ENCODE data around the gene SHCBP1.
A peak's percentile ranks its signal among the peaks of the same experiment; 100 is the strongest.

The SHCBP1 gene

GRCh38 chr16:46613352-46613751 is 7.8 kb downstream of the SHCBP1 start:
- DNase-seq = no peak

GRCh38 chr16:46612121-46612520 is 9.1 kb downstream of the SHCBP1 start:
- no peak for DNase-seq

DNA sequence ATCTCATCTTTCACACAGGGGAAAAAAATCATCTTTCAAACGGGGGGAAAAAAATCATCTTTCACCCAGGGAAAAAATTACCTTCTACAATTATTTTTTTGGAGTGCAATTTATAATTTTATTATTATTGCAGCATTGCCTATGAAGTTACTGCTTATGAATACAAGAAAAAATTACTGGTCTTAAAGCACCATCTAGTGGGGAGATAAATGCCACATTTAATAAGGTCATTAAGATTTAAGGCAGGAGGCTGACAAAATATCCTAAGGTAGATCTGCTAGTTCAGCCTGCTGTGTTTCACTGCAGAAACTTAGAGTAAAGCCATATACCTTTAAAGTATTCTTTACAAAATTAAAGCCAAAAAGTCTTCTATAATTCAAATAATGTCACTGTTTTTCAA is 13.7 kb downstream of the SHCBP1 start:
- DNase-seq = no peak

- DNase-seq = no peak
Observed at GRCh38 chr16:46606231-46606630, 14.9 kb downstream of the SHCBP1 start.

- DNase-seq = no peak
Observed at GRCh38 chr16:46591257-46591656, 29.9 kb downstream of the SHCBP1 start.

DNA sequence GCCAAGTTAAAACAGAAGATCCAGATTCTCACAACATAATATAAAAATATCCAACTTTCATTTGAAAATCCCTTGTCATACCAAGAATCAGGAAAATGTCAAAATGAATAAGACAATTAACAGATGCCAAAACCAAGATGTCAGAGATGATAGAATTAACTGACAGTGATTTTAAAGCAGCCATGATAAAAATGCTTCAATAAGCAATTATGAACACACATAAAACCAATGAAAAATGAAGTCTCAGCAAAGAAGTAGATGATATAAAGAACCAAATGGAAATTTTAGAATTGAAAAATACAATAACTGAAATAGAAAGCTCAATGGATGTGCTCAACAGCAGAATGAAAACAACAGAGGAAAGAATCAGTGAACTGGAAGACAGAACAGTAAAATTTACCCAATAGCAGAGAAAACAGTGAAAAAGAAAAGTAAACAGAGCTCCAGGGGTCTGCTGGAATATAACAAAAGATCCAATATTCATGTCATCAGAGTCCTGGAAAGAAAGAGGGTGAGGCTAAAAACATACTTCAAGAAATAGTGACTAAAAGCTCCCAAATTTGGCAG is 35.1 kb downstream of the SHCBP1 start:
- no peak for DNase-seq

GRCh38 chr16:46583036-46583435 is 38.1 kb downstream of the SHCBP1 start:
- DNase-seq = no peak

DNA sequence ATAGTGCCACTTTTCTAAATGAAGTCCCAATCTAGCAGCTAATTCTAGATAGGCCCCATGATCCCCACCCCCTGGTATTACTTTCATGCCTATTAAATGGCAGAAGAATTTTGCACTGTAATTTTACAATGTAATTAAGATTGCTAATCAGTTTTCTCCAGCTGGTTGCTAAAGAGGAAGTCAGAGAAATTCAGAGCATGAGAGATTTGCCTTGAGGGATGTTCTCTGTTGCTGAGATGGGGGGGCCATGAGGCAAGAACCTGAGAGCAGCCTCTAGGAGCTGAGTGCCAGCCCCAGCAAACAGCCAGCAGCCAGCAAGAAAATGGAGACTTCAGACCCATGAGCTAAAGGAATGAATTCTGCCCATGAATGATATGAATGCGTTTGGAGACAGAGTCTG is 38.9 kb downstream of the SHCBP1 start:
- no peak for DNase-seq

DNA sequence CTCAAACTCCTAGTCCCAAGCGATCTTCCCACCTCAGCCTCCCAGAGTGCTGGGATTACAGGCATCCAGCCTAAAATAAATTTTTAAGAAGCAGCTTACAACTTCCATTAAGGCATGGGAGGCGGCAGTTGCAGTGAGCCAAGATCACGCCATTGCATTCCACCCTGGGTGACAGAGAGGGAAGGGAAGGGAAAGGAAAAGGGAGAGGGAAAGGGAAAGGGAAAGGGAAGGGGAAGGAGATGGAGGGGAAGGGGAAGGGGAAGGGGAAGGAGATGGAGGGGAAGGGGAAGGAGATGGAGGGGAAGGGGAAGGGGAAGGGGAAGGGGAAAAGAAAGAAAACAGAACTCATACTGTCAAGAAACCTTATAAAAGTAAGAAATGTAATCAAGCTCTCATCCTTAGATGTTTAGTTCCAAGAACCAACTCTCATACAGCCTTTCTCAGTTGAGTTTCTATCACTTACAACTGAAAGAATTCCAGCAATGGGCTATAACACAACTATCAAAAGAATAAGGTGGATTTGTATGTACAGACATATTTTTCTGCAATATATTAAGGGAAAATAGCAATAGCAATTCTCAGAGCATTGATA is 43.1 kb downstream of the SHCBP1 start:
- DNase-seq = no peak

- no peak for DNase-seq
Observed at GRCh38 chr16:46573834-46574159, 47.4 kb downstream of the SHCBP1 start.

GRCh38 chr16:46573008-46573833 is 48.0 kb downstream of the SHCBP1 start:
- DNase-seq = no peak

DNA sequence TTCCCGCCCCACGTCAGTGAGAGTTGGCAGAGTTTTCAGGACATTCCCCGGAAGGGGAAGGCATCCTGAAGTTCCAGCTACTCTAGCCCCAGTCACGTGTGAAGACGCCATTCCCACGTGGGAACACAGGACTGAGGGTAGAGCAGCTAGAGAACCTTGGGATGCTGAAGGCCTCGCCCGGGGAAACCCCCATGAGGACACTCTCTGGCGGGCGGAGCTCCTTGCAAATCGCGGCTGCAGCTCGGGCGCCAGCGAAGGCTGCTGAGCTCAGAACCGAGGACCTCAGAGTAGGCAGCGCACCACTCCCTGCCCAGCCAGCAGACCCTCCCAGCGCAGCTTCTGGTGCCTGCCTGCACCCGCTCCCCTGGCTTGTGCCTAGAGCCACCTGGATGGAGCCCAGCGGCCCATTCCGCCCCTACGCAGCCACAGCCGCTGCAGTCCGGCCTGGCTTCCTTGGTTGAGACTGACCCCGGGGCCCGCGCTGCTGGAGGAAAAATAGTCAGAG is 51.9 kb downstream of the SHCBP1 start:
- no peak for DNase-seq

- no peak for DNase-seq
Observed at GRCh38 chr16:46568472-46569230, 52.5 kb downstream of the SHCBP1 start.

GRCh38 chr16:46562979-46563378 is 58.2 kb downstream of the SHCBP1 start:
- no peak for DNase-seq

- DNase-seq = no peak
Observed at GRCh38 chr16:46558018-46558417, 63.2 kb downstream of the SHCBP1 start.

DNA sequence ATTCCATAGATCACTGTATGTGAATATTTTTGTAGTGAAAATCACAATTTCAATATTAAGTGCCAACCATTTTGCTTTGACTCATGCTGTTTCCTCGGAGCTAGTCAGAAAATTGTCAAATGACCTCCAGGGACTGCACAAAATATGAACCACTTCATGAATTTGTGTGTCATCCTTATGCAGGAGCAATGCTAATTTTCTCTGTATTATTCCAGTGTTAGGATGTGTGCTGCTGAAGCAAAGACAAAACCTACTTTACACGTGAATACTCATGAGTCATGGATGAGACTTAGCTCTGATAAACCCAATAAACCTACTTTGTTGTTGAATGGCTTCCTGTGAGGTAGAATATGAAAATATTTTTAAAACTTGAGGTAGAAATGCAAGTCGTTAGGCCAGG is 65.2 kb downstream of the SHCBP1 start:
- no peak for DNase-seq

GRCh38 chr16:46554435-46554834 is 66.7 kb downstream of the SHCBP1 start:
- DNase-seq = peak; percentile 55

DNA sequence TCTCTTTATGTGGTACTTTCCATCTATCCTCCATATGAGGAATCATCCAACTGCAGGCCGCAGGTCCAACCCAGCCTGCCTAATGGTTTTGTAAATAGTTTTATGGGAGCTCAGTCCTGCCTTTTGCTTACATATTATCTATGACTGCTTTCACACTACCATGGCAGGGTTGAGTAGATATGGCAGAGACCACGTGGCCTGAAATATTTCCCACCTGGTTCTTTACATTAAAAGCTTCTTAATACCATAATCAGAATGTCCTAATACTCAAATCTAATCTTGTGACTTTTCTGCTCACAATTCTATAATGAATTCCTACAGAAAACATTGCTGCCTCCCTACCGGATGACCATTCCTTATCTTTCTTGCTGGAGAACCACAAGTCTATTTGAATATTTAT is 71.7 kb downstream of the SHCBP1 start:
- no peak for DNase-seq

All from KG1 (cell line).